GM23248 (cell line): ENCODE measurements around the gene ATP8A1.

ENCODE experiments used
- EZH2 ChIP-seq: fragments of 200-600 bp; sonication (generic); IDR thresholded peaks from 2 replicates; pipeline ENCODE4 v1.6.1; 2018; ENCODE audit warnings: antibody characterized with exemption, mild to moderate bottlenecking; ENCODE audit not compliant: insufficient read depth, poor library complexity, severe bottlenecking
- EZH2phosphoT487 ChIP-seq: fragments of 200-600 bp; sonication (generic); IDR thresholded peaks from 2 replicates; pipeline ENCODE4 v1.6.1; 2018; ENCODE audit warnings: antibody characterized with exemption, moderate library complexity, mild to moderate bottlenecking, low read depth; ENCODE audit not compliant: insufficient read depth

DNA sequence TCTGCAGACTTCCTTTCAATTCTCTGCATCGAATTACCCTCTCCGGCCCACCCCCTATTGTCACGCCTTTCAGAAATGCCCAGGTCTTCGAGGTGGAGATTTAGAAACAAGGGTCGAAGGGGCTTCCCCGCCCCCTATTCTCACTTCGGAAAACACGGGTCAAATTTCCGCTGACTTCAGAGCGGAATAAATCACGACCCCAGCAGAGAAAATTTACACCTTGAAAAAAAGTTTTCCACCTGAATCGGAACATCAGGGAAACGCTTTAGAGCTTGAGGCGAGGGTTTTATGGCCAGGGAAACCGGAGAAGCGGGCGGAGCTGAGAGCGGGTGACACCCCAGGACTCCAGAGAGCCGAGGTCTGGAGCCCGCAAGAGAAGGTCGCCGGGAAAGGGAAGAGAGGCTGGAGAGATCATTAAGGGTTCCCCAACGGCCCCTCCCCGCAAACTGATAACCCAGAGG lies 258.0 kb downstream of the ATP8A1 start:
- no peak for TF ChIP-seq EZH2
- no peak for TF ChIP-seq EZH2phosphoT487
